PC-9 (cell line): ENCODE measurements around the gene GABARAPL2.

Experiments used
- CTCF ChIP-seq: fragments of 200-600 bp; sonication (generic); conservative IDR thresholded peaks from 2 replicates; pipeline ENCODE4 v1.6.1; 2017; ENCODE audit warnings: mixed run types, antibody characterized with exemption, mild to moderate bottlenecking, moderate library complexity
- EZH2 ChIP-seq: fragments of 200-600 bp; sonication (generic); IDR thresholded peaks from 2 replicates; pipeline ENCODE4 v1.8.0; 2017; ENCODE audit warnings: antibody characterized with exemption, low read depth

GRCh38 chr16:75556431-75556950 is 9.7 kb upstream of the GABARAPL2 start:
- TF ChIP-seq CTCF (no peak), EZH2 (no peak)
